ENCODE results near the gene SGCE. TPM values are rescaled to one million over a fixed set of nuclear protein-coding genes. Genes with fewer than 3 reads are reported as not detected.

Gene SGCE
- total RNA-seq, 1 experiment from 2014 or later: 49.2 TPM

DNA sequence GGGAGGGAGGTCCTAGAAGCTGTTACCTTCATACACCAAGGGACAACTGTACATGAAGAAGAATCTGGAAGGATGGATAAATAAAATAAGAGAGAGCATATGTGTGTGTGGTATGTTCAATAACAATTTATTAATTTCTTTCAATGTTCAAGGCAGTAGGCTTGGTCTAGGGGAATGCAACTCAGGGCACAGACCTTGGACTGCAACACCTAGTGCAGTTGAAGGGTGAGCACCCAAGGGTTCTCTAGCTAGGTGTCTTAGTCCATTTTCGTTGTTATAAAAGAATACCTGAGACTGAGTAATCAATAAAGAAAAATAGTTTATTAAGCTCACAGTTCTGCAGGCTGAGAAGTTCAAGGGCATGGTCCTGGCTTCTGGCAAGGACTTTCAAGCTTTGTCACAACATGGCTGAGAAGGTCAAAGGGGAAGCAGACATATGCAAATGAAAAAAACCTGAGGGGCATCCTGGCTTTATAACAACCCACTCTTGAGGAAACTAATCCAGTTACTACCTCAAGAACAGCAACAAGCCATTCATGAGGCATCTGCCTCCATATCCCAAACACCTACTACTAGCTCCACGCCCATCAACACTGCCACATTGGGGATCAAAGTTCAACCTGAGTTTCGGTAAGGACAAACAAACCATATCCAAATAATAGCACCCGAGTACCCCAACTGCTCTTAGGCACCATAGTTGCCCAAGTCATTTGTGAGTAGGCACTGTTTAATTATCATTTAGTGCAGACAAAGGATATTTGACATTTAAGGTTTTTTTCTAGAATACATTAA, 15.7 kb upstream of the SGCE start:
- TF ChIP-seq EZH2 (IDR thresholded peaks at IDR 0.05; ENCODE audit: borderline replicate concordance, low read depth, low read length, poor library complexity, severe bottlenecking): no peak
- no peak for TF ChIP-seq CTCF (conservative IDR thresholded peaks at IDR 0.05; ENCODE audit: low read depth, low read length)
- BruUV-seq (replicated peaks): no TSS peak

DNA sequence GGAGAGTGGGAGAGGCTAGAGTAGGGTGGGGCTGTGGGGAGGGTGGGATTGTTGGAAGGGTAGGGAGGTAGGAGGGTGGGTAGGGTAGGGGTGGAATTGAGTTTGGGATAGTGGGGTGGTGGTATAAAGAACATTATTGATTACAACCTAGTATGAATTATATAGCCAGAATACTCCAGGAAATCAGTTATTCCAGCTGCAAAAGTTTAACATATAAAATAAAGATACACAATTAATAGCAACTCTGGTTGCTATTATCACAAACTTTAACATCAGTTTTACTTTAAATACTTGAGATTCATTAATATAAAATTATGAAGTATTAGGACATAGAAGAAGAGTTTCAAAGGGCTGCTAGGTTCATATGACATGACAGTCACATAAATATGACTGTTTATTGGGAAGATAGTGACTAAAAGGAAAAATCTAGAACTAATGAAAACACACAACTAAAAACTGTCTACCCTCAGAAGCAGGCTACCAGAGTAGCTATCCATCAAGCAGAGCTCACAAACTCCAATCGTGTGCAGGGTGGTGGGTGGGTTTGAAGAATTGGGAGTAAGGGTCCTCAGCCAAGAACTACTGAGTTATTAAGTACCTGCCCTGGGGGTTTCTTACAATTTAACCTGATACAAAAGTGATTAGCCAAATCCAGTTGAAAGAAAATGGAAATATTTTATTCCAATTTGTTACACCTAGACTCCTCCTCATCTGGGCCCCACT, 14.0 kb upstream of the SGCE start:
- no peak for TF ChIP-seq CTCF (conservative IDR thresholded peaks at IDR 0.05; ENCODE audit: low read depth, low read length)
- no peak for TF ChIP-seq EZH2 (IDR thresholded peaks at IDR 0.05; ENCODE audit: borderline replicate concordance, low read depth, low read length, poor library complexity, severe bottlenecking)
- Histone ChIP-seq H3K36me3 (ENCODE audit: insufficient read depth, low read length, poor library complexity, severe bottlenecking) (no peaks in the 10 kb centered on the region), H3K4me1 (ENCODE audit: insufficient read depth, low read length, poor library complexity, severe bottlenecking) (no peaks in the 10 kb centered on the region), H3K27me3 (replicated peaks; ENCODE audit: insufficient read depth, low read depth, low read length, poor library complexity) (no peaks in the 10 kb centered on the region), H3K27ac (ENCODE audit: low read depth, low read length, poor library complexity, severe bottlenecking) (no peak overlapping the region), H3K9me3 (ENCODE audit: low read depth, low read length, poor library complexity, severe bottlenecking) (no peaks in the 10 kb centered on the region), H3K4me3 (ENCODE audit: low read depth, low read length, poor library complexity, severe bottlenecking) (no peak overlapping the region)
- intact Hi-C loops (cut with micrococcal nuclease; ENCODE audit: unreplicated experiment): no loop called here
- ChIA-PET CTCF (no interaction called here), POLR2A (ENCODE audit: low non-redundant PET) (interaction anchor here (0.9 kb wide), 1 partner anchor 220 kb away, joined by 4 read pairs; no protein-coding TSS in a partner anchor)
- no TSS peak for BruUV-seq (replicated peaks)
- DNase-seq (ENCODE audit: low spot score): no peak

More for the DNA sequence above, 15.7 kb upstream of the SGCE start:
- no peak for DNase-seq (ENCODE audit: low spot score)
- H3K9me3 ChIP-seq (ENCODE audit: low read depth, low read length, poor library complexity, severe bottlenecking): no peaks in the 10 kb centered on the region
- no peaks in the 10 kb centered on the region for H3K36me3 ChIP-seq (ENCODE audit: insufficient read depth, low read length, poor library complexity, severe bottlenecking)
- H3K4me3 ChIP-seq (ENCODE audit: low read depth, low read length, poor library complexity, severe bottlenecking): no peak overlapping the region
- no peaks in the 10 kb centered on the region for H3K4me1 ChIP-seq (ENCODE audit: insufficient read depth, low read length, poor library complexity, severe bottlenecking)
- H3K27ac ChIP-seq (ENCODE audit: low read depth, low read length, poor library complexity, severe bottlenecking): no peak overlapping the region
- intact Hi-C loops (cut with micrococcal nuclease; ENCODE audit: unreplicated experiment): no loop called here
- H3K27me3 ChIP-seq (replicated peaks; ENCODE audit: insufficient read depth, low read depth, low read length, poor library complexity): no peaks in the 10 kb centered on the region
- POLR2A ChIA-PET (ENCODE audit: low non-redundant PET): no interaction called here
- CTCF ChIA-PET: no interaction called here

GRCh38 chr7:94666879-94667587, 11.1 kb upstream of the SGCE start:
- no peak overlapping the region for H3K4me3 ChIP-seq (ENCODE audit: low read depth, low read length, poor library complexity, severe bottlenecking)

More at GRCh38 chr7:94666879-94667587, 11.1 kb upstream of the SGCE start:
- no peaks in the 10 kb centered on the region for H3K4me1 ChIP-seq (ENCODE audit: insufficient read depth, low read length, poor library complexity, severe bottlenecking)
- H3K36me3 ChIP-seq (ENCODE audit: insufficient read depth, low read length, poor library complexity, severe bottlenecking): no peaks in the 10 kb centered on the region
- no peak for TF ChIP-seq EZH2 (IDR thresholded peaks at IDR 0.05; ENCODE audit: borderline replicate concordance, low read depth, low read length, poor library complexity, severe bottlenecking)
- TF ChIP-seq CTCF (conservative IDR thresholded peaks at IDR 0.05; ENCODE audit: low read depth, low read length): no peak
- CTCF ChIA-PET: no interaction called here
- no peaks in the 10 kb centered on the region for H3K27me3 ChIP-seq (replicated peaks; ENCODE audit: insufficient read depth, low read depth, low read length, poor library complexity)
- POLR2A ChIA-PET (ENCODE audit: low non-redundant PET): no interaction called here
- BruUV-seq (replicated peaks): no TSS peak
- no peak overlapping the region for H3K27ac ChIP-seq (ENCODE audit: low read depth, low read length, poor library complexity, severe bottlenecking)
- DNase-seq (ENCODE audit: low spot score): no peak
- intact Hi-C loops (cut with micrococcal nuclease; ENCODE audit: unreplicated experiment): no loop called here
- no peaks in the 10 kb centered on the region for H3K9me3 ChIP-seq (ENCODE audit: low read depth, low read length, poor library complexity, severe bottlenecking)

All from A673 (cell line).